ENCODE measurements around the gene TUBB. TPM values are rescaled to one million over a fixed set of nuclear protein-coding genes. Genes with fewer than 3 reads are reported as not detected.

TUBB gene
- total RNA-seq, 3 donors from 2014 or later = 113 to 328 (median 307) TPM

- Histone ChIP-seq H3K36me3 (ENCODE audit: low read depth) (no peaks in the 10 kb centered on the region), H3K4me3 (peak overlapping the region; percentile 10), H3K4me1 (ENCODE audit: low read depth) (peaks cover 61% of the 10 kb centered on the region), H3K9me3 (no peaks in the 10 kb centered on the region)
- no peak for TF ChIP-seq CTCF (IDR thresholded peaks at IDR 0.05)
- peak in 2 of 3 donors; percentile 47 to 66 for DNase-seq
- intact Hi-C loops (cut with DNase I, micrococcal nuclease) = loop anchor here (10.0 kb wide), 2 partner anchors 77 to 137 kb away; partner anchors contain the start of gene DDR1 (in 2 of the 2)
- ATAC-seq = peak; percentile 59
Measured at GRCh38 chr6:30747902-30748769, 28.0 kb downstream of the TUBB start.

- Histone ChIP-seq H3K4me3 (no peak overlapping the region), H3K4me1 (ENCODE audit: low read depth) (peaks cover 61% of the 10 kb centered on the region), H3K36me3 (ENCODE audit: low read depth) (no peaks in the 10 kb centered on the region), H3K9me3 (no peaks in the 10 kb centered on the region)
- ATAC-seq (peak; percentile 53), DNase-seq (no peak)
- intact Hi-C loops (cut with DNase I, micrococcal nuclease) = loop anchor here (10.0 kb wide), 2 partner anchors 76 to 136 kb away; partner anchors contain the start of gene DDR1 (in 2 of the 2)
- no peak for TF ChIP-seq CTCF (IDR thresholded peaks at IDR 0.05)
Measured at GRCh38 chr6:30748851-30749540, 28.8 kb downstream of the TUBB start.

GRCh38 chr6:30749554-30750378 is 29.6 kb downstream of the TUBB start:
- DNase-seq (peak; percentile 81 to 87 (median 82)), ATAC-seq (peak; percentile 81)
- Histone ChIP-seq H3K4me1 (ENCODE audit: low read depth) (peaks cover 57% of the 10 kb centered on the region), H3K36me3 (ENCODE audit: low read depth) (no peaks in the 10 kb centered on the region), H3K9me3 (no peaks in the 10 kb centered on the region), H3K4me3 (no peak overlapping the region)
- TF ChIP-seq CTCF (IDR thresholded peaks at IDR 0.05) = no peak
- intact Hi-C loops (cut with DNase I, micrococcal nuclease) = loop anchor here (10.0 kb wide), 2 partner anchors 75 to 135 kb away; partner anchors contain the start of gene DDR1 (in 2 of the 2)

GRCh38 chr6:30750379-30750668 is 30.2 kb downstream of the TUBB start:
- intact Hi-C loops (cut with DNase I, micrococcal nuclease) = no loop called here
- ATAC-seq = no peak

More at GRCh38 chr6:30750379-30750668, 30.2 kb downstream of the TUBB start:
- TF ChIP-seq CTCF (IDR thresholded peaks at IDR 0.05) = no peak
- no peak overlapping the region for H3K4me3 ChIP-seq
- H3K36me3 ChIP-seq (ENCODE audit: low read depth) = no peaks in the 10 kb centered on the region
- DNase-seq = no peak
- H3K4me1 ChIP-seq (ENCODE audit: low read depth) = peaks cover 52% of the 10 kb centered on the region
- H3K9me3 ChIP-seq = no peaks in the 10 kb centered on the region

Data from mucosa of descending colon (tissue), 3 donors.